Germinal center (tissue), 1 donor: Measurements from ENCODE around the gene SHQ1.
"Not testable (repeated sequence)": the region's sequence is repeated elsewhere in the genome, so short reads cannot be mapped to it uniquely, and the experiment has no call there.

Experiments used
- DNase-seq: peaks from one replicate; pipeline ENCODE4 v3.0.0; 2012; ENCODE audit warnings: mixed read lengths, low spot score

The SHQ1 gene

DNA sequence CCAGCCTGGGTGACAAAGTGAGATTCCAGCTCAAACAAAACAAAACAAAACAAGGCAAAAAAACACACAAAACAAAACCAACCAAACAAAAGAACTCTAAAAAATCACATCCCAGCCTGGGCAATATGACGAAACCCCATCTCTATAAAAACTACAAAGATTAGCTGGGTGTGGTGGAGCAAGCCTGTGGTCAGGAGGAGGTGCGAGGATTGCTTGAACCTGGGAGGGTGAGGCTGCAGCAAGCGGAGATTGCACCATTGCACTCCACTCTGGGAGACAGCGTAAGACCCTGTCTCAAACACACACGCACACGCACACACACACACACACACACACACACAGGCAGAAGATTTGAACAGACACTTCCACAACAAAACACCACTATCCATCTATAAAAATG is 99.6 kb downstream of the SHQ1 start:
- no peak for DNase-seq

- no peak for DNase-seq
Measured at GRCh38 chr3:72746430-72747411, 101.5 kb downstream of the SHQ1 start.

DNA sequence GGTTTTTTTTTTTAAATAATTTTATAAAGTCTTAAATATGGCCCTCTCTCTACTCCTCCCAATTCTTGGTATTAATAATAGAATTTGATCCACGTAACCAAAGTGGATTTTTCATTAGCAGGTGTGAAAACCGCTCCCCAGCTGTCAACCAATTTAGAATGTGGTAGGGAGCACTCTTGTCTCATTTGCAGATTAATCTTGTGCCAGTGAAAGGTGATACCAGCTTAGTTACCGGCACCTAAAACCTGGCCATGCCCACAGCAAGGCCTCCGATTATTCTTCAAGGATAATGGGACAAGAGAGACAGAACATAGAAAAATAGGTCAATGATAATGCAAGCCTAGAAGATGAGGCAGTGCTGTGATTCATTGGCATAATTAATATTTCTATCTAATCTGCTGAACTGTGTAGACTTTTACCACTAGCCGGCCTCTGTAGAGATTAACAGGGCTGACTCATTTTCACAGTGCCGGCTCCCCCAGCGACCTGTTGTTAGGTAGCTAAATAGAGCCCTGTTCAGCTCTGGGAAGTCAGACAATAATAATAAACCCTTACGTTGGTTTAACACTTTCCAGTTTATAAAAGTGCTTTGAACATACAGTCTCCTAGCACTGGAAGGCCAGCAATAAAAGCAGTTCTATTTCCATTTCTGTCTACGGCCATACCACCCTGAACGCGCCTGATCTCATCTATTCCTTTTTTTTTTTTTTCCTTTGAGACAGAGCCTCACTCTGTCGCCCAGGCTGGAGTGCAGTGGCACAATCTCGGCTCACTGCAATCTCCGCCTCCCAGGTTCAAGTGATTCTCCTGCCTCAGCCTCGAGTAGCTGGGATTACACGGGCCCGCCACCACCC is 102.9 kb downstream of the SHQ1 start:
- no peak for DNase-seq

DNA sequence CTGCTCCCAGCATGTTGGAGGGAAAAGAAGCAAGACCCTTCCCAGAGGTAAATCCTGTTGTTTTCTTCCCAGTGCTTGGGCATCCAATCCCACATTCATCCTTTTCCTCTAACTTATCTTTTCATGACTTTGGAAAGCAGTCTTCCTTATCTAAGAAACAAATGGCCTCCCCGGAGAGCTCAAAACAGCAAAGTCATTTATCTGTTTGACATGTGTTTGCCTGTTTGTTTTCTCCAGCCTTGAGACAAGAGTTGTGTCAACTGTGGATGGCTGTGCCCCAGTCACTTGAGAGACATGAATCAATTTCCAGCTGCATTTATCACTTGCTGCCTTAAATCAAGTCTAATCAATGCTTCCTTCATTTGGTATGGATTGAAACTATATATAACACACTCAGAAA is 103.9 kb downstream of the SHQ1 start:
- DNase-seq: no peak

DNA sequence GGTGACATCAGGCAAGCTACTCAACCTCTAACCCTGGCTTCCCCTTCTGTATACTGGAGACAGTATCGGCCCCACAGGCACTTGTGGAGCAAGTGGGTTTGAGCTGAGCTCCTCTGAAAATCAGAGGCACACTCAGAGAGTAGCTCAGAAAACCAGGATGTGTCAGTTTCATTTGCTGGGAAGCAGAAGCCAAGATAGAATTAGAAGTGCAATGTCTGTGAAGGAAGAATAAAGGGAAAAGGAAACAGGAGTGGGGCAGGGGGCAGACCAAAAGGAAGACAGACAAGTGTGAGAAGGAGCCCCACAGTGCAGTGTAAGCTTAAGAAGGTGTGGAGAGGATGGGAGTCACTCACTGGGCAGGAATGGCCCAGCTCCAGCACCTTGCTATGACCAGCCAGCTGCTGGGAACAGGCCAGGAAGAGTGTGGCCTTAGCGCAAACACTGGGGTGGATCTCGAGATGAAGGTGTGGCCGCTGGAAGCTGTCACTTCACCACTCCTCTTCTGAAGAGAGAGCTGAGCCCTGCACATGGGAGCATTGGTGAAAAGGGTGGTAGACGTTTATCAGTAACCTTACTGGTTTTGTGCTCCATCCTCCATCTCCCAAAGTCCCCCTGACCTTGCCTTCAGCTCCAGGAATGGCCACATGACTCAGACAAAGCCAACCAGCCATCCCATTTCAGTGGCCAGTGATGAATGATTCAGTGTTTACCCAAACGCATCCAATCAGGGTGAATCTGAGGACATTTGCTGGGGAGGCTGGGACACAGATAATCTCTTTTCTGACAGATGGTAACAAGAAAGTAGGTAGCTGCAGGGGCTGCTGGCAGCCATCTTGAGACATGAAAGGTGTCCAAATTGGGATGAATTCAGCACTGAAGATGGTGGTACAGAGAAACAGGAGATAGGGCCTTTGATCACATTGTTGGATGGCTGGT is 108.4 kb downstream of the SHQ1 start:
- no peak for DNase-seq

DNA sequence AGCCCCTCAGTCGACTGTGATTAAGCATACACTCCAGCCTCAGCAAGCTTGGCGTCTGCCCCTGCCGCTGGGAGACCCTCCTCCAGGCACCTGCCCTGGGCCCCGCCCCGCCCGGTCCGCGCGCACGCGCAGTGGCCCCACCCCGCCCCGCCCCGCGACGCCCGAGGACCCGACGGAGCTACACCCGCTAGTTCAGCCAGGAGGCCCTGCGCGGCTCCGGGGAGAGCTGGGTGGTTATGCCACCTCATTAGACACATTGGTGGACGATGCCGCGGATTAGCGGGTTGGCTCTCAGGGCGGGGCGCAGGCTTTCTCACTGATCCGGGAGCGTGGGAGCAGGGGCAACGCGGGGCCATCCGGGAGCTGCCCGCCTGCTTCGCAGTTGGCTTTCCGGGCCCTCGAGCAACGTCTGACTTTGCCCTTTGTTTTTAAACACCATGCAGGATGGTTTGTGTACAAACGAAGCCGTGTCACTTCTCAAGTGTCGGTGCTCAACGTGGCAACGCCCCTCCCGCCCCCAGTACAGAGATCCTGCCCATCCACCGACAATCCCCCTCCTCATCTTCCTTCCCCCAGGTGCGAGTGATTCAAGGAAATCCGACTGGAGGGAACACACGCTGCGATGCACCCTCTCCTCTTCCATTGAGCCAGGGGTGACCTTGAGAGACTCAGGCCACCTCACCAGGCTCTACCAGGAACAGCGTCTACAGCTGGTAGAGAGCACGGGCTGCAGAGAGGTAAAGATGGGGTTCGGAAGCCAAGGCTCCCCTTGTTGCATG is 109.3 kb downstream of the SHQ1 start:
- DNase-seq: peak; percentile 96

DNA sequence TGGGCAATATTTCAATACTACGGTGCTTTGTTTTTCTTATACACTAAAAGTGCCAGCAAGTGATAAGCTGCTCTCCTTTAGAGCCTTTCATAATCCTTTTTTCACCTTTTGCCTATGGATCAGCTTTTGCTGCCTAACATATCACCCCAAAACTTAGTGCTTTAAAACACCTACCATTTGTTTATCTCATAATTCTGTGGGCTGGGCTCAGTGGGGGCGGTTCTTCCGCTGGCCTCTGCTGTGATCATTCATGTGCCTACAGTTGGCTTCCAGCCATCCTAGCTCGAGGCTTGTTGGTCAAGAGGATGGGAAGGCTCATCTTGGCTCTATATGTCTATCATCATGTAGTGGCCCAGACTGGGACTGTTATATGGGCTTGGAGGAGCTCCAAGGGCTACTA is 113.2 kb downstream of the SHQ1 start:
- DNase-seq: not testable (repeated sequence)

- DNase-seq: no peak
Measured at GRCh38 chr3:72733676-72734075, 114.6 kb downstream of the SHQ1 start.

GRCh38 chr3:72732666-72733345 is 115.4 kb downstream of the SHQ1 start:
- not testable (repeated sequence) for DNase-seq

DNA sequence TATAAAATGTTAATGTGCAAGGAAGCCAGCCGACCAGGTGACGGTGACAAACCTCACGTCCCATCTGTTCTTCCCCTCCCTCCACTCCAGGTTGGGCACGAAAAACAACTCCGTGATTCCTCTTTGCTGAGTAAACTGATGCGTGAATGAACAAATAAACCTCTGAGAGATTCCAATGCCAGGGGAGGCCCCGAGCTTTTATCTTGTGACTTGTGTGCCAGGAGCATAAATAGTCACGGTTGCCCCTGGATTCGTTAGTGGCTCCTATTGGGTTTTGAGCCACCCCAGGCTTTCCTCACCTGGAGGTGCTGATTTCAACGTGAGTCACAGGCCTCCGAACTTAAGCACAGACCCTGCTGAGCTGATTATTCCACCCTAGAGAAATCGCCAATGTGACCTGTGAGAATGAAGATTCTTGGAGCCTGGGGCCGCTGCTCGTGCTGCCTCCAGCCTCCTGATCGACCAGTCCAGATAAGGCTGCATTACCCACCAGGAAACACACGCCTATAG is 119.2 kb downstream of the SHQ1 start:
- no peak for DNase-seq

GRCh38 chr3:72728329-72728889 is 119.8 kb downstream of the SHQ1 start:
- no peak for DNase-seq

GRCh38 chr3:72727726-72728125 is 120.5 kb downstream of the SHQ1 start:
- no peak for DNase-seq

DNA sequence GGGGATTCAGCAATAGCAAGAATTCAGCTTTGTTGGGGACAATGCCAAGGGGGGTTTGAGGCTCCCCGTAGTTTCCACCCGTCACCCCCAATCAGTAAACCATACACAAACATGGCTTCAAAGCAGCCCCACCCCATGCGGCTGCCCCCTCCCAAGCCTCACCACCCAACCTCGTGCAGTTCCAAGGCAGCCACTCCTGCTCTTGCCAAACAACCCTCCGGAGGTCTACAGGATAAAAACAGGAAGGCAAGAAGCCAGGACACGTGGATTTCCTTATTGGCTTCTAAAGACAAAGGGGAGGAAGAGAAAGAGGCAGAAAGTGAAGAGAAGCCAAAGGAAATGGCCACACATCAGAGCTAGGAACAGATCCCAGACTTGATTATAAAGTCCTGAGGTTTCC is 121.1 kb downstream of the SHQ1 start:
- no peak for DNase-seq

DNA sequence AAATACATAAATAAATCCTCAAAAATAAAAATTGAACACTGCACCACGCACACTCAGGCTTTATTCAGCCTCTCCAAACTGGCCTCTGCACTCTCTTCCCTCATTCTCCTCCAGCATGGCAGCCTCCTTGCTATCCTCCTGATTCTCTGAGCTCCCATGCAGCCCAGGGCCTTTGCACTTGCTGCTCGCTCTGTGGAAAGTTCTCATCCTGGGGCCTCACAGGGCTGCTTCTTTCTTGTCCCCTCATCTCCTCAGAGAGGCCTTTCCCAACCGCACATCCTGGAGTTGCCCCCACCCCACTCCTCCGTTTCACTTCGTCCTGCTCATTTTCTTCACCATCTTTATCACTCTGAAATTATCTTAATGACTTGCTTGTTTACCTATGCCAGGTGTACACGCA is 123.0 kb downstream of the SHQ1 start:
- no peak for DNase-seq

- DNase-seq: no peak
Measured at GRCh38 chr3:72724070-72724469, 124.2 kb downstream of the SHQ1 start.

DNA sequence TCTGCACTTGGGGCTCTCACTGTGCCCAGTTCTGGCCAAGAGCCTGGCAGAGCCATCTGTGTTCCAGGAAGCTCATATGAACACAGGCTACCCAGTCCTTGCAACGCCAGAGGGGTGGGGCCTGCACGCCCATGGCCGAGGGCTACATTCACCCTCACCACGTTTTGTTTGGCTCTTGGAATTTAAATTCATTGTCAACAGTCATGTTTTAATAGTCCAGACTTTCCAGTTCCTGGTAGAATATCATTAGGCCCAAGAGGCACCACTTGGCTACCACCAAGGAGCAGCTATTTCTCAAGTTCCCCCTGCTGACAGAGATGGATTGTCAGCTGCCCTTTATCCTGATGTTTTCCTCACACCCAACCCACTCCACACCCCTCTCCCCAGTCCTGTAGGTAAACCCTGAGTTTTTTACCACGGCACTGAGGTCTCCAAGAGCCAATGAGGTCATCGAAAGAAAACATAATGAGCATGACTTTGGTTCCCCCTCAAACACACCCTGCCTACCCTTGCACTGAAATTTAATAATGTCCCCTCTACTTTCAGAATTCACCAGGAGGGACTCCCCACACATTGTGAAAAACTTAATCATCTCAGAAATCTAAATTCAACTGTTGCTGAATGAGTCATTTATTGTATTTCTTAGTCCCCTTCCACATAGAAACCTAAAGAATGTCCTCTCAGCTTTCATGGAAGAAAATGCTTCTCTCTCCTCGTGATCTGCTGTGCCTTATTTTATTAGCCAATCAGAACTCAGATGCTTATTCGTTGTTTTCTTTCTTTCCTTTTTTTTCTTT is 125.1 kb downstream of the SHQ1 start:
- DNase-seq: no peak

- no peak for DNase-seq
Measured at GRCh38 chr3:72721683-72722381, 126.4 kb downstream of the SHQ1 start.

GRCh38 chr3:72720566-72720965 is 127.7 kb downstream of the SHQ1 start:
- no peak for DNase-seq
